MM.1S (cell line): ENCODE data around the gene ZNF443.
"Not testable (repeated sequence)": the region's sequence is repeated elsewhere in the genome, so short reads cannot be mapped to it uniquely, and the experiment has no call there.

Experiments used
- CTCF ChIP-seq: fragments of 300-600 bp; sonication (generic); IDR thresholded peaks from 2 replicates; pipeline ENCODE4 v1.5.1; 2016; ENCODE audit warnings: antibody characterized with exemption, low read length, mixed read lengths
- EZH2 ChIP-seq: fragments of 300-600 bp; sonication (generic); optimal IDR thresholded peaks from 2 replicates; pipeline ENCODE3; 2017; ENCODE audit warnings: low read depth, mild to moderate bottlenecking, antibody characterized with exemption, low read length, mixed read lengths
- EZH2phosphoT487 ChIP-seq: fragments of 300-600 bp; sonication (generic); IDR thresholded peaks from 2 replicates; pipeline ENCODE4 v1.6.1; 2018; ENCODE audit warnings: antibody characterized with exemption, low read length

DNA sequence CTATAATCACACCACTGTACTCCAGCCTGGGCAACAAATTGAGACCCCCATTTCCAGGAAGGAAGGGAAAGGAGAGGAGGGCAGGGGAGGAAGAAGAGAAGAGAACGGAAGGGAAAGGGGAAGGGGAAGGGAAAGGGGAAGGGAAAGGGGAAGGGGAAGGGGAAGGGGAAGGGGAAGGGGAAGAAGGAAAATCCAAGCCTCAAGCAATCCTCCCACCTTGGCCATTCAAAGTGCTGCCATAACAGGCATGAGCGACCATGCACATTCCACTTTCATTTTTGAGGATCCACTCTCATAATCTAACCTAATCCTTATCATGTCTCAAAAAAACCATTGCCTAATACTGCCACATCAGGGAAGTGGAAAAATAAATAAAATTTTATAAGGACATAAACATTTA lies 54.5 kb downstream of the ZNF443 start:
- not testable (repeated sequence) for TF ChIP-seq EZH2, CTCF, EZH2phosphoT487
